ENCODE measurements around the gene GANC. TPM values are rescaled to one million over a fixed set of nuclear protein-coding genes. Genes with fewer than 3 reads are reported as not detected.
"Not testable (repeated sequence)": the region's sequence is repeated elsewhere in the genome, so short reads cannot be mapped to it uniquely, and the experiment has no call there.

Gene GANC
- polyA plus RNA-seq, 6 donors from 2014 or later, result 20.8 to 48.7 (median 36.6) TPM

DNA sequence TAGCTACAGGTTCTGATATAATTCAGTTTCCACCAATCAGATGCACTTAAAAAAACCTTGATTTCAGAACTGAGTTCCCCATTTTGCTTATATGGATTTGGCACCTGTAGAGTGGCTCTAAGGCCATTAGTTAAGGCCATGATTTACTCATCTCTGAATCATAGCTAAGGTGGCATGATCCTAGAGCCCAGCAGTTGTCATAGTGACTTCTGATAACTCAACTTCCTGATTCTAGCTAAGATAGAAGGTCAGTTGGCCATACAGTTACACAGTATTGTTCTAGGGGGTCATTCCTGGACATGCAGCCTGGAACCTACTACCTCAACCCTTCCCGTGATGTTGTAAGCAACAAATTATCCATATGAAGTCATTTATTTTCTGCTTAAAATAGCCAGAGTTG lies 16.2 kb downstream of the GANC start:
- no peak overlapping the region for H3K4me3 Mint-ChIP-seq
- DNase-seq (no peak), ATAC-seq (ENCODE audit: low read depth in 2 of 2) (no peak)
- H3K9me3 Mint-ChIP-seq, result no peaks in the 10 kb centered on the region
- H3K27me3 Mint-ChIP-seq, result no peaks in the 10 kb centered on the region
- H3K4me1 Mint-ChIP-seq, result peaks cover 0 to 7% (median 2%) of the 10 kb centered on the region in 3 donors
- no peak overlapping the region for H3K27ac Mint-ChIP-seq
- H3K36me3 Mint-ChIP-seq, result peaks cover 27 to 45% of the 10 kb centered on the region in 2 donors

DNA sequence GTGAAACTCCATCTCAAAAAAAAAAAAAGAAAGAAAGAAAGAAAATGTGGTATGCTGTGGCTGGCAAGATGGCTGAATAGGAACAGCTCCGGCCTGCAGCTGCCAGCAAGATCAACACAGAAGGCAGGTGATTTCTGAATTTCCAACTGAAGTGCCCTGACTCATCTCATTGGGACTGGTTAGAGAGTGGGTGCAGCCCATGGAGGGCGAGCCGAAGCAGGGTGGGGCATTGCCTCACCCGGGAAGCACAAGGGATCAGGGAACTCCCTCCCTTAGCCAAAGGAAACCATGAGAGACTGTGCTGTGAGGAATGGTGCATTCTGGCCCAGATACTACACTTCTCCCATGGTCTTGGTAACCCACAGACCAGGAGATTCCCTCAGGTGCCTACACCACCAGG lies 28.0 kb downstream of the GANC start:
- ATAC-seq (ENCODE audit: low read depth in 2 of 2); H3K4me3 Mint-ChIP-seq; H3K4me1 Mint-ChIP-seq; H3K27ac Mint-ChIP-seq; DNase-seq; H3K27me3 Mint-ChIP-seq: not testable (repeated sequence)
- peaks cover 30 to 41% of the 10 kb centered on the region in 2 donors for H3K36me3 Mint-ChIP-seq
- H3K9me3 Mint-ChIP-seq, result peaks cover 3 to 17% (median 6%) of the 10 kb centered on the region in 7 donors

DNA sequence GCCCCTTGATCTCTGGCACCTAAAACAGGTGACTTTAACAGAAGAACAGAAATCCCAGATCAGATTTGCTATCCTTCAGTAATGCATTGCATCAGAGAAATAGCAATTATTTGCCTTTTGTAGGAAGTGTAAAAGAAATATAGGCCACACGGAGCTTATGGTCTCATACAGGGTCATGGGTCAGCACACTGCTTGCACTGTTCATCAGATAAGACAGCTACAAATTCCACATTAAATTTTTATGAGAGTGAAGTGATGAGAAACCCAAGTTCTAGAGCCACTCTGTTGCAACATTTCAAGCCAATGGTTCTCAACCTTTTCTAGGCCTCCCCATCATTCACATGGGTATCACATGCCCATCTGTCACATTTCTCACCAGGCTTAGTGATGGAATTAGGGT lies 33.7 kb downstream of the GANC start:
- ATAC-seq (ENCODE audit: low read depth in 2 of 2) (no peak), DNase-seq (no peak)
- Mint-ChIP-seq H3K4me1 (peaks cover 0 to 3% (median 0%) of the 10 kb centered on the region in 3 donors), H3K4me3 (no peak overlapping the region), H3K27me3 (no peaks in the 10 kb centered on the region), H3K36me3 (peaks cover 25 to 43% of the 10 kb centered on the region in 2 donors), H3K9me3 (peaks cover 1 to 17% (median 6%) of the 10 kb centered on the region in 7 donors), H3K27ac (no peak overlapping the region)

DNA sequence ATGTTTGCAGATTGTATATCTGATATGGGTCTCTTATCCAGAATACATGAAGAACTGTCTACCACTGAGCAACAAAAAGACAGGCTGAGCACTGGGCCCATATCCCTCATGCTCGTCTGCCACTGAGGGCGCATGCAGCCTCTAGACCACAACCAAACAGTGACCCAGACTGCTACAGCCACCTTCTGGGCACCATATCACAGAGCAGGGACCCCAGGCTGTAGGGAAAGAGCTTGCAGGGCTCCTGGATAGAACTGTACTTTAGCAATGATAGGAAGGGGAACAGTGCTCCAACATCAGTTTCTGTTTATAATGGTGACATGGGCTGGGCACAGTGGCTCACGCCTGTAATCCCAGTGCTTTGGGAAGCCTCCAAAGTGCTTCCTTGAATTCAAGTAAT lies 40.5 kb downstream of the GANC start:
- H3K9me3 Mint-ChIP-seq, result no peaks in the 10 kb centered on the region
- peaks cover 0 to 3% (median 0%) of the 10 kb centered on the region in 3 donors for H3K4me1 Mint-ChIP-seq
- DNase-seq, result no peak
- H3K36me3 Mint-ChIP-seq, result peaks cover 29 to 32% of the 10 kb centered on the region in 2 donors
- H3K4me3 Mint-ChIP-seq, result no peak overlapping the region
- no peaks in the 10 kb centered on the region for H3K27me3 Mint-ChIP-seq
- no peak for ATAC-seq (ENCODE audit: low read depth in 2 of 2)
- H3K27ac Mint-ChIP-seq, result peak overlapping the region in 1 of 6 donors; percentile 71

DNA sequence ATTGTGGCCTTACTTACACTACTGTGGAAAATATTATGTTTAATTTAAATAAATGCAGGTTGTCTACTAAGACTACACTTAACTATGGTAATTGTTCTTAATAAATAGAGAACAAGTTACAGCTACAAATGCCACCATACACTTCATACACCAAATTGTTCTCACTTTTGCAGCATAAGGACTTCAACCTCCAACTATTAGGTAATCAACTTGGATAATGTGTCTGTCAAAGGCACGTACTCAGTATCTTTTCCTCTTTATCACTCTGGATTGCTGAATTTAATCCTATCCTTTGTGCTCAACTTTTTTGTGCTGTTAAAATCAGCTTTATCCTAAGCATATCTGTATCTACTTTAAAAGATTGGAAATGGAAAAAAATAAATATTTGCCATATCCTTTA lies 41.8 kb downstream of the GANC start:
- Mint-ChIP-seq H3K36me3 (peaks cover 26 to 31% of the 10 kb centered on the region in 2 donors), H3K9me3 (no peaks in the 10 kb centered on the region), H3K4me3 (no peak overlapping the region), H3K27me3 (no peaks in the 10 kb centered on the region), H3K27ac (no peak overlapping the region), H3K4me1 (peaks cover 0 to 3% (median 0%) of the 10 kb centered on the region in 3 donors)
- no peak for ATAC-seq (ENCODE audit: low read depth in 2 of 2)
- no peak for DNase-seq

- Mint-ChIP-seq H3K9me3 (no peaks in the 10 kb centered on the region), H3K27me3 (no peaks in the 10 kb centered on the region), H3K4me1 (peaks cover 0 to 3% (median 0%) of the 10 kb centered on the region in 3 donors), H3K27ac (no peak overlapping the region), H3K4me3 (no peak overlapping the region), H3K36me3 (peaks cover 22 to 24% of the 10 kb centered on the region in 2 donors)
- no peak for DNase-seq
- ATAC-seq (ENCODE audit: low read depth in 2 of 2), result no peak
Observed at GRCh38 chr15:42315521-42315920, 42.5 kb downstream of the GANC start.

GRCh38 chr15:42316282-42316805 lies 43.3 kb downstream of the GANC start:
- ATAC-seq (ENCODE audit: low read depth in 2 of 2); H3K4me3 Mint-ChIP-seq; H3K4me1 Mint-ChIP-seq; DNase-seq; H3K9me3 Mint-ChIP-seq; H3K27ac Mint-ChIP-seq; H3K27me3 Mint-ChIP-seq: not testable (repeated sequence)
- H3K36me3 Mint-ChIP-seq, result peaks cover 19 to 20% of the 10 kb centered on the region in 2 donors

DNA sequence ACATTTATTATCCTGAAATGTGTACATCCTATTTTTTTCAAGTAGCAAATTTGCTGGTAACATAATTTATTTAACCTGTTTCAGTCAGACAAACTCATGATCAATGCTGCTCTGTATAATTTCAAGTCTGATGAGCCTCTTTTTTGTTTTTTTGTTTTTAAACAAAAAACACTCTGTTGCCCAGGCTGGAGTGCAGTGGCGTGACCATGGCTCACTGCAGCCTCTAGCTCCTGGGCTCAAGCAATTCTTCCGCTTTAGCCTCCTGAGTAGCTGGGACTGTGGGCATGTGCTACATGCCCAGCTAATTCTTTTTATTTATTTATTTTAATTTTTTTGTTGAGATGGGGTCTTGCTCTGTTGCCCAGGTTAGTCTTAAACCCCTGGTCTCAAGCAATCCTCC lies 46.2 kb downstream of the GANC start:
- Mint-ChIP-seq H3K4me3 (no peak overlapping the region), H3K27ac (peak overlapping the region in 1 of 6 donors; percentile 80), H3K36me3 (peaks cover 23 to 33% of the 10 kb centered on the region in 2 donors)

DNA sequence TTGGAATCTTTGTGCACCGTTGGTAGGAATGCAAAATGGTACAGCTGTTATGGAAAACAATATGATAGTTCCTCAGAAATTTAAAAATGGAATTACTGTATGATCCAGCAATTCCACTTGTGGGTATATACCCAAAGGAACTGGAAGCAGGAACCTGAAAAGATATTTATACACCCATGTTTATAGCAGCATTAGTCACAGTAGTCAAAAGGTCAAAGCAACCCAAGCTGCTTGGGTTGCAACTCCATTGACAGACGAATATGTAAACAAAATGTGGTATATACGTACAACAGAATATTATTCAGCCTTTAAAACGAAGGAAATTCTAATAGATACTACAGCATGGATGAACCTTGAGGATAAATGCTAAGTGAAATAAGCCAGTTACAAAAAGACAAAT lies 51.3 kb downstream of the GANC start:
- ATAC-seq (ENCODE audit: low read depth in 2 of 2), result no peak
- Mint-ChIP-seq H3K36me3 (peaks cover 49 to 65% of the 10 kb centered on the region in 2 donors), H3K4me1 (no peaks in the 10 kb centered on the region)

More for the DNA sequence above, 46.2 kb downstream of the GANC start:
- Mint-ChIP-seq H3K27me3 (no peaks in the 10 kb centered on the region), H3K4me1 (peaks cover 0 to 3% (median 0%) of the 10 kb centered on the region in 3 donors), H3K9me3 (no peaks in the 10 kb centered on the region)
- DNase-seq, result no peak
- no peak for ATAC-seq (ENCODE audit: low read depth in 2 of 2)

GRCh38 chr15:42329161-42329560 lies 56.2 kb downstream of the GANC start:
- no peak for ATAC-seq (ENCODE audit: low read depth in 2 of 2)
- DNase-seq, result no peak
- Mint-ChIP-seq H3K4me3 (no peak overlapping the region), H3K4me1 (no peaks in the 10 kb centered on the region), H3K9me3 (peaks cover 0 to 4% (median 0%) of the 10 kb centered on the region in 7 donors), H3K27ac (no peak overlapping the region), H3K27me3 (no peaks in the 10 kb centered on the region), H3K36me3 (peaks cover 32 to 33% of the 10 kb centered on the region in 2 donors)

More for the DNA sequence above, 51.3 kb downstream of the GANC start:
- H3K9me3 Mint-ChIP-seq, result no peaks in the 10 kb centered on the region
- H3K27me3 Mint-ChIP-seq, result no peaks in the 10 kb centered on the region
- peak overlapping the region in 1 of 6 donors; percentile 5 for H3K27ac Mint-ChIP-seq
- no peak overlapping the region for H3K4me3 Mint-ChIP-seq
- no peak for DNase-seq

- Mint-ChIP-seq H3K4me3 (no peak overlapping the region), H3K36me3 (peaks cover 31 to 37% of the 10 kb centered on the region in 2 donors), H3K9me3 (peaks cover 0 to 9% (median 5%) of the 10 kb centered on the region in 7 donors), H3K27ac (no peak overlapping the region), H3K4me1 (no peaks in the 10 kb centered on the region), H3K27me3 (no peaks in the 10 kb centered on the region)
- DNase-seq, result no peak
- no peak for ATAC-seq (ENCODE audit: low read depth in 2 of 2)
Observed at GRCh38 chr15:42329992-42330391, 57.0 kb downstream of the GANC start.

DNA sequence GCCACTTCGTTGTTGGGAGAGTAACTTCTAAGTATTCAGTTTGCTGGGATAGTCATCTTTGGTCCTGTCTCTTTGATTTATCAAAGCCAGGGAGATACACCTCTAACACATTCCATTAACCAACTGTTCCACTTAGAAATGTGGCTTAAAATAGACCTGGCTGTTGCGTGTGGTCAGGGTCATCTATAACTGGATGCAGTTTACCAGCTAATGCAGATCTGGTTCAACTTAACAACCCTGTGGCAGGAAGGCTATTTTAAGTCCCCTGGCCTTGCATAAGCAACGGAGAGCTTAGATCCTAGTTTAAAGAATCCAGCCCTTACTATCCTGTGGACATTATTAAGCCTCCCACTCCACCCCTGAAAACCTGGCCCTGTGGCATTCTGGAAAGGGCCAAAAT lies 58.2 kb downstream of the GANC start:
- DNase-seq, result no peak
- no peak for ATAC-seq (ENCODE audit: low read depth in 2 of 2)
- Mint-ChIP-seq H3K36me3 (peaks cover 35 to 38% of the 10 kb centered on the region in 2 donors), H3K27ac (no peak overlapping the region), H3K27me3 (no peaks in the 10 kb centered on the region), H3K9me3 (peaks cover 0 to 17% (median 11%) of the 10 kb centered on the region in 7 donors), H3K4me3 (no peak overlapping the region), H3K4me1 (no peaks in the 10 kb centered on the region)

- ATAC-seq (ENCODE audit: low read depth in 2 of 2), result no peak
- Mint-ChIP-seq H3K27me3 (no peaks in the 10 kb centered on the region), H3K36me3 (peaks cover 24 to 27% of the 10 kb centered on the region in 2 donors), H3K27ac (no peak overlapping the region), H3K4me1 (no peaks in the 10 kb centered on the region), H3K4me3 (no peak overlapping the region), H3K9me3 (peaks cover 0 to 22% (median 15%) of the 10 kb centered on the region in 7 donors)
- no peak for DNase-seq
Observed at GRCh38 chr15:42332331-42332730, 59.3 kb downstream of the GANC start.

- peaks cover 15 to 17% of the 10 kb centered on the region in 2 donors for H3K36me3 Mint-ChIP-seq
- ATAC-seq (ENCODE audit: low read depth in 2 of 2), result no peak
Observed at GRCh38 chr15:42335074-42335473, 62.1 kb downstream of the GANC start.

More at GRCh38 chr15:42335074-42335473, 62.1 kb downstream of the GANC start:
- Mint-ChIP-seq H3K27ac (no peak overlapping the region), H3K4me3 (no peak overlapping the region), H3K4me1 (no peaks in the 10 kb centered on the region), H3K27me3 (no peaks in the 10 kb centered on the region), H3K9me3 (peaks cover 0 to 22% (median 15%) of the 10 kb centered on the region in 7 donors)
- DNase-seq, result no peak

All from naive B cell (primary cell).